ENCODE data around the gene PDZD4. TPM values are rescaled to one million over a fixed set of nuclear protein-coding genes. Genes with fewer than 3 reads are reported as not detected.

The PDZD4 gene
- total RNA-seq, 4 donors from 2014 or later: 3.2 to 7.0 (median 4.5) TPM

DNA sequence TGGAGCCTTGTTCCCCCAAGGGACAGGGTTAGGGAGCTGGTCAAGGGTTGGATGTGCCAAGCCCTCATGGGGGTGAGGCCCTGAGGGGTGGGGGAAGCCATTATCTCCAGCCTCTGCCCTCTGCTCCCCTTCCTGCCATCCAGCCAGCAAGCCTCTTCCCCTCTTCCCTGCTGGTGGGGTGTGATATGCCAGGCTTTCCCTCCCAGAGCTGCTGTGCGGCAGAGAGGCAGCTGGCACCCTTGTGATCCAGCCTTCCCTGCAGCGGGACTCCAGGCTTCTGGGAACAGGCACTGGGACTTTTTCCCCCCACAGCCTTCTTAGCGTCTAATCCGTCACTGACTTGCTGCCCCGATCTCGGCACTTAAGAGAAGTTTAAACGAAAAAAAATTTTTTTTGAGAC is 29.6 kb downstream of the PDZD4 start:
- H3K4me3 ChIP-seq (replicated peaks in 1 of 3): no peak overlapping the region
- peaks cover 3 to 4% of the 10 kb centered on the region in 2 donors for H3K36me3 ChIP-seq
- WGBS, 2 donors: 86 to 95% methylated on average over 4 to 7 of the region's 7 CpGs
- H3K27ac ChIP-seq: no peak overlapping the region
- no peaks in the 10 kb centered on the region for H3K9me3 ChIP-seq
- DNase-seq: no peak
- intact Hi-C loops (cut with DNase I): no loop called here
- no peaks in the 10 kb centered on the region for H3K27me3 ChIP-seq
- no peak for TF ChIP-seq POLR2A (IDR thresholded peaks at IDR 0.05)
- TF ChIP-seq, protein P1, sequence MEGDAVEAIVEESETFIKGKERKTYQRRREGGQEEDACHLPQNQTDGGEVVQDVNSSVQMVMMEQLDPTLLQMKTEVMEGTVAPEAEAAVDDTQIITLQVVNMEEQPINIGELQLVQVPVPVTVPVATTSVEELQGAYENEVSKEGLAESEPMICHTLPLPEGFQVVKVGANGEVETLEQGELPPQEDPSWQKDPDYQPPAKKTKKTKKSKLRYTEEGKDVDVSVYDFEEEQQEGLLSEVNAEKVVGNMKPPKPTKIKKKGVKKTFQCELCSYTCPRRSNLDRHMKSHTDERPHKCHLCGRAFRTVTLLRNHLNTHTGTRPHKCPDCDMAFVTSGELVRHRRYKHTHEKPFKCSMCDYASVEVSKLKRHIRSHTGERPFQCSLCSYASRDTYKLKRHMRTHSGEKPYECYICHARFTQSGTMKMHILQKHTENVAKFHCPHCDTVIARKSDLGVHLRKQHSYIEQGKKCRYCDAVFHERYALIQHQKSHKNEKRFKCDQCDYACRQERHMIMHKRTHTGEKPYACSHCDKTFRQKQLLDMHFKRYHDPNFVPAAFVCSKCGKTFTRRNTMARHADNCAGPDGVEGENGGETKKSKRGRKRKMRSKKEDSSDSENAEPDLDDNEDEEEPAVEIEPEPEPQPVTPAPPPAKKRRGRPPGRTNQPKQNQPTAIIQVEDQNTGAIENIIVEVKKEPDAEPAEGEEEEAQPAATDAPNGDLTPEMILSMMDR (IDR thresholded peaks at IDR 0.05): no peak
- peaks cover 0 to 4% of the 10 kb centered on the region in 2 donors for H3K4me1 ChIP-seq

DNA sequence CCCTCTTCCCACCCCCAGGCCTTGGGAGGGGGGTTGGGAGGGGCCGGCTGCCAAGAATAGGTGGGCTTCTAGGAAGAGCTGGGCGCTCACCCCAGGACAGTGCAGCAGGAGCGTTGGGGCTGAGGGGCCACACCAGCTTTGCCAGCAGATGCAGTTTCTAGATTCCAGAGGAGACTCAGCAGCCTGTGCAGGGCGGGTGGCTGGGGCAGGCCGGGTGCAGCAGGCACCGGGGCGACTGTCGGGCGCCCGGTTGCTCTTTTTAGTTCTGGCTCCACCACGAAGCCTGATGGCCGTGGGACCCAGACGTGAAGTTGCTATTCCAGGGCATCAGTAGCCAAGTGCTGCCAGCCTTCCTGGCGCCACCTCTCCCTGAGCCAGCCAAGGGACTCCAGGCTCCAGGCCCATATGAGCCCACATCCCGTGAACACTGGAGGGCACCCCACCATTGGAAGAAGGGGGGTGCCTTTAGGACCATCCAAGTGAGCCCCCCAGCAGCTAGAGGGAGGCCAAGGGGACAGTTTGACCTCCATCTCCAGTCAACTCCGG is 30.1 kb downstream of the PDZD4 start:
- intact Hi-C loops (cut with DNase I): no loop called here
- H3K4me3 ChIP-seq (replicated peaks in 1 of 3): no peak overlapping the region
- H3K27me3 ChIP-seq: no peaks in the 10 kb centered on the region
- H3K27ac ChIP-seq: no peak overlapping the region
- 33% methylated on average over 1 of the region's 16 CpGs; no CpG with 5 or more reads in 1 of the 2 donors for WGBS, 2 donors
- H3K4me1 ChIP-seq: peaks cover 0 to 8% of the 10 kb centered on the region in 2 donors
- TF ChIP-seq POLR2A (IDR thresholded peaks at IDR 0.05): no peak
- TF ChIP-seq, protein P1 (IDR thresholded peaks at IDR 0.05): no peak
- peaks cover 3 to 4% of the 10 kb centered on the region in 2 donors for H3K36me3 ChIP-seq
- no peak for DNase-seq
- no peaks in the 10 kb centered on the region for H3K9me3 ChIP-seq

DNA sequence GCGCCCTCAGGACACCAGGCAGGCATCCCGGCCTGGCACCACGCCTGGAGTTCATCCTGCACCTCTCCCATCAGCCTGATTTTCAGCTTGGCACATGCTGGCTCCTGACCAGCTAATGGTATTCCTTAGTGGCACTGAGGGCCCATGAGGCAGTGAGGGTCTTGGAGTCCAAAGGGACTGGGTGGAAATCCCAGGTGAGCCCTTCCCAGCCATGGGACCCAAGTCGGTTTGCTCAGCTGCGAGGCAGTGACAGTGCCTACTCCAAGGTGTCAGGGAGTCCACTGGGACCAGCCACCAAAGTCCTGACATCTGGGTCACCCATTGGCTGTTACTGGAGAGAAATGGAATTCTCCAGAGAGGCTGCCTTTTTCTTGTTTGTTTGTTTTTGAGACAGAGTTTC is 31.0 kb downstream of the PDZD4 start:
- no peak overlapping the region for H3K27ac ChIP-seq
- peaks cover 0 to 8% of the 10 kb centered on the region in 2 donors for H3K4me1 ChIP-seq
- H3K27me3 ChIP-seq: no peaks in the 10 kb centered on the region
- intact Hi-C loops (cut with DNase I): no loop called here
- no peak for TF ChIP-seq POLR2A (IDR thresholded peaks at IDR 0.05)
- TF ChIP-seq, protein P1 (IDR thresholded peaks at IDR 0.05): no peak
- DNase-seq: no peak
- no peaks in the 10 kb centered on the region for H3K9me3 ChIP-seq
- H3K36me3 ChIP-seq: peaks cover 3 to 4% of the 10 kb centered on the region in 2 donors
- H3K4me3 ChIP-seq (replicated peaks in 1 of 3): no peak overlapping the region
- 96% methylated on average over 3 of the region's 5 CpGs; no CpG with 5 or more reads in 1 of the 2 donors for WGBS, 2 donors

DNA sequence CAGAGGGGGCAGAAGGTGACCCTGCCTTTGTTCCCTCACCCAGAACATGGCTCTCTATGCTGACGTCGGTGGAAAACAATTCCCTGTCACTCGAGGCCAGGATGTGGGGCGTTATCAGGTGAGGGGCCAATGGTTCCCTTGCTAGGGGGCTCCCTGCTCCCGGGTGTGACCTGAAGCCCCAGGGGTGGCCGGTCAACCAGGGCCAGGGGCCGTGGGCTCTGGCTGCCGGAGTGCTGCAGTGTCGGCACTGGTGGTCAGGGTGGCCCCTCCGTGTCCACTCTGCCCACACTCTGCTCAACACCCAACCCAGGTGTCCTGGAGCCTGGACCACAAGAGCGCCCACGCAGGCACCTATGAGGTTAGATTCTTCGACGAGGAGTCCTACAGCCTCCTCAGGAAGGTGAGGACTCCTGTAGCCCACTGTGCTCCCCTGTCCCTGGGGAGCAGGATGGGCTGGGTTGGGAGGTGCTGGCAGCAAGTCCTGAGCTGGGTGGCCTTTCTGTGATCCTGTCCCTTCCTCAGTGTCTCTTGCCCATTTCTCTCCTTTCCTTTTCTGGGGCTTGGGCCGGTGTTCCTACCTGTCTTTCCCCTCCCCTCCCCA is 32.8 kb downstream of the PDZD4 start:
- Histone ChIP-seq H3K27ac (no peak overlapping the region), H3K36me3 (peaks cover 3 to 4% of the 10 kb centered on the region in 2 donors), H3K4me3 (replicated peaks in 1 of 3) (no peak overlapping the region), H3K9me3 (no peaks in the 10 kb centered on the region), H3K27me3 (no peaks in the 10 kb centered on the region), H3K4me1 (peaks cover 0 to 14% of the 10 kb centered on the region in 2 donors)
- TF ChIP-seq, protein P1 (IDR thresholded peaks at IDR 0.05): no peak
- TF ChIP-seq POLR2A (IDR thresholded peaks at IDR 0.05): no peak
- no peak for DNase-seq
- intact Hi-C loops (cut with DNase I): no loop called here
- WGBS, 2 donors: 96 to 100% methylated on average over 1 to 4 of the region's 15 CpGs

Measured in thyroid gland (tissue), 4 donors.